ENCODE measurements around the gene MYO1F. TPM values are rescaled to one million over a fixed set of nuclear protein-coding genes. Genes with fewer than 3 reads are reported as not detected.

The MYO1F gene
- total RNA-seq, 2 donors from 2014 or later: 6.1 to 9.4 TPM

DNA sequence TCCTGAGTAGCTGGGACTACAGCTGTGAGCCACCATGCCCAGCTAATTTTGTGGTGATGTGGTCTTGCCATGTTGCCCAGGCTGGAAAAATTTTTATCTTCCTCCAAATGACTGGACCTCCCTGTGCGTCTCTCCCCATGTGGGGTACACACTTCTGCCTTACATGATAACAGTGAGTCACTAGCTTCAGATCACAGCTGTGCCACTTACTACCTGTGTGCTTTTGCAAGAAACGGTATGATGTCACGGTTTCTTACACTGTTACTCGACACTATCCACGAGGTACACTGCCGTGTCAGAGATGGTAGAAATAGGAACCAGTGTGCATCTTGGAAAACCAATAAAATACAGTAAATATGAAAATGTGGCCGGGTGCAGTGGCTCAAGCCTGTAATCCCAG is 45.8 kb downstream of the MYO1F start:
- Histone ChIP-seq H3K27me3 (replicated peaks; ENCODE audit: insufficient read depth) (no peaks in the 10 kb centered on the region), H3K36me3 (no peaks in the 10 kb centered on the region), H3K27ac (no peak overlapping the region), H3K9me3 (no peaks in the 10 kb centered on the region), H3K4me1 (replicated peaks) (no peaks in the 10 kb centered on the region), H3K4me3 (no peak overlapping the region)
- DNase-seq (ENCODE audit: low spot score): no peak
- 83% methylated on average over 7 of the region's 7 CpGs for WGBS
- no peak for TF ChIP-seq POLR2A (IDR thresholded peaks at IDR 0.05)
- TF ChIP-seq, protein P1, sequence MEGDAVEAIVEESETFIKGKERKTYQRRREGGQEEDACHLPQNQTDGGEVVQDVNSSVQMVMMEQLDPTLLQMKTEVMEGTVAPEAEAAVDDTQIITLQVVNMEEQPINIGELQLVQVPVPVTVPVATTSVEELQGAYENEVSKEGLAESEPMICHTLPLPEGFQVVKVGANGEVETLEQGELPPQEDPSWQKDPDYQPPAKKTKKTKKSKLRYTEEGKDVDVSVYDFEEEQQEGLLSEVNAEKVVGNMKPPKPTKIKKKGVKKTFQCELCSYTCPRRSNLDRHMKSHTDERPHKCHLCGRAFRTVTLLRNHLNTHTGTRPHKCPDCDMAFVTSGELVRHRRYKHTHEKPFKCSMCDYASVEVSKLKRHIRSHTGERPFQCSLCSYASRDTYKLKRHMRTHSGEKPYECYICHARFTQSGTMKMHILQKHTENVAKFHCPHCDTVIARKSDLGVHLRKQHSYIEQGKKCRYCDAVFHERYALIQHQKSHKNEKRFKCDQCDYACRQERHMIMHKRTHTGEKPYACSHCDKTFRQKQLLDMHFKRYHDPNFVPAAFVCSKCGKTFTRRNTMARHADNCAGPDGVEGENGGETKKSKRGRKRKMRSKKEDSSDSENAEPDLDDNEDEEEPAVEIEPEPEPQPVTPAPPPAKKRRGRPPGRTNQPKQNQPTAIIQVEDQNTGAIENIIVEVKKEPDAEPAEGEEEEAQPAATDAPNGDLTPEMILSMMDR (IDR thresholded peaks at IDR 0.05): no peak
- no peak for TF ChIP-seq POLR2AphosphoS5 (IDR thresholded peaks at IDR 0.05)
- intact Hi-C loops (cut with DNase I): no loop called here

GRCh38 chr19:8530061-8530679 is 47.1 kb downstream of the MYO1F start:
- Histone ChIP-seq H3K4me3 (no peak overlapping the region), H3K36me3 (no peaks in the 10 kb centered on the region), H3K27ac (no peak overlapping the region), H3K9me3 (no peaks in the 10 kb centered on the region), H3K4me1 (replicated peaks) (no peaks in the 10 kb centered on the region), H3K27me3 (replicated peaks; ENCODE audit: insufficient read depth) (no peaks in the 10 kb centered on the region)
- TF ChIP-seq POLR2AphosphoS5 (IDR thresholded peaks at IDR 0.05): no peak
- TF ChIP-seq, protein P1 (IDR thresholded peaks at IDR 0.05): no peak
- no peak for TF ChIP-seq POLR2A (IDR thresholded peaks at IDR 0.05)
- intact Hi-C loops (cut with DNase I): no loop called here
- no peak for DNase-seq (ENCODE audit: low spot score)
- 96% methylated on average over 35 of the region's 35 CpGs for WGBS

DNA sequence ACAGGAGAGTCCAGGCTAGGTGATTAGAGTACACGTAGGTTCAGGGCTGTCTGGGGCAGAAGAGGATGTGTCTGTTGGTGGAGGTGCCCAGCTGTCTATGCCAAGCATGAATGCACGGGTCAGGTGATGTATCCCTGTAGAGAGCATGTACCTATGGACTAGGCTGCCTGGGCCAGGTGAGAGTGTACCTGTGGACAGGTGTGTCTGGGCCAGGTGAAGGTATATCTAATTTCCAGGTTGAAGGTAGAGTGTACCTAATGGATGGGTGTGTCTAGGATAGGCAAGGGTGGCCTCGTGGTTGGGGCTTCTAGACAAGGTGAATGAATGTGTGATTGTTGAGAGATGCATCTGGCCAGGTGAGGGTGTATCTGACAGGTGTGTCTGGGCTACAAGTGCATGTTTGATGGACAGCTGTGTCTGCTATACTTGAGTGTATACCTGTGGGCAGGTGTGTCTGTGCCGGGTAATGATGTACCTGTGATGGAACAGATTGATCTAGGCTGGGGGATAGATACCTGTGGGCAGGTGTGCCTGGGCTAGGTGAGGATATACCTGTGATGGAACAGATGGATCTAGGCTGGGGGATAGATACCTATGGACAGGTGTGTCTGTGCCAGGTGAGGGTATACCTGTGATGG is 47.8 kb downstream of the MYO1F start:
- DNase-seq (ENCODE audit: low spot score): no peak
- WGBS: 94% methylated on average over 4 of the region's 4 CpGs
- Histone ChIP-seq H3K4me3 (no peak overlapping the region), H3K4me1 (replicated peaks) (no peaks in the 10 kb centered on the region), H3K9me3 (no peaks in the 10 kb centered on the region), H3K27ac (no peak overlapping the region), H3K36me3 (no peaks in the 10 kb centered on the region), H3K27me3 (replicated peaks; ENCODE audit: insufficient read depth) (no peaks in the 10 kb centered on the region)
- intact Hi-C loops (cut with DNase I): no loop called here
- TF ChIP-seq POLR2AphosphoS5 (IDR thresholded peaks at IDR 0.05) (no peak), POLR2A (IDR thresholded peaks at IDR 0.05) (no peak)
- TF ChIP-seq, protein P1 (IDR thresholded peaks at IDR 0.05): no peak

GRCh38 chr19:8528500-8528899 is 48.7 kb downstream of the MYO1F start:
- Histone ChIP-seq H3K27ac (no peak overlapping the region), H3K9me3 (no peaks in the 10 kb centered on the region), H3K4me1 (replicated peaks) (no peaks in the 10 kb centered on the region), H3K4me3 (no peak overlapping the region), H3K27me3 (replicated peaks; ENCODE audit: insufficient read depth) (no peaks in the 10 kb centered on the region), H3K36me3 (no peaks in the 10 kb centered on the region)
- intact Hi-C loops (cut with DNase I): no loop called here
- TF ChIP-seq POLR2AphosphoS5 (IDR thresholded peaks at IDR 0.05): no peak
- TF ChIP-seq, protein P1 (IDR thresholded peaks at IDR 0.05): no peak
- no peak for TF ChIP-seq POLR2A (IDR thresholded peaks at IDR 0.05)
- WGBS: 74% methylated on average over 4 of the region's 4 CpGs
- DNase-seq (ENCODE audit: low spot score): no peak
